Kidney (tissue), 22 donors: ENCODE measurements around the gene GTPBP6. TPM values are rescaled to one million over a fixed set of nuclear protein-coding genes. Genes with fewer than 3 reads are reported as not detected.

Source experiments
- DNase-seq, 5 donors: peaks; one replicate each; pipeline ENCODE4 v3.0.0-alpha.2; 2013 to 2020
- FAIRE-seq: peaks from 2 replicates; lab custom pipeline; 2012; peaks lifted over from hg19 to GRCh38; lab: Jason Lieb, UNC
- H3K27ac ChIP-seq, 2 donors: one replicate each; pipeline ENCODE4 v1.7.0; 2013; ENCODE audit warnings: low read depth in 2 of 2, low read length in 2 of 2, inconsistent platforms in 1 of 2
- H3K27me3 ChIP-seq: one replicate; pipeline ENCODE4 v1.7.1; 2013; ENCODE audit warnings: low read length, inconsistent platforms; ENCODE audit not compliant: control insufficient read depth, insufficient read depth
- H3K36me3 ChIP-seq, 3 donors: one replicate each; pipeline versions ENCODE4 v1.7.0 to v1.7.1; 2013; ENCODE audit warnings: low read length in 3 of 3, control low read depth in 1 of 3, inconsistent platforms in 1 of 3; ENCODE audit not compliant: insufficient read depth in 3 of 3, control insufficient read depth in 2 of 3
- H3K4me1 ChIP-seq, 3 donors: one replicate each; pipeline versions ENCODE4 v1.7.0 to v1.7.1; 2013; ENCODE audit warnings: low read length in 3 of 3, inconsistent platforms in 1 of 3, low read depth in 1 of 3; ENCODE audit not compliant: control insufficient read depth in 2 of 3, insufficient read depth in 2 of 3
- H3K4me3 ChIP-seq, 3 donors: one replicate each; pipeline versions ENCODE4 v1.7.0 to v1.8.1; 2013; ENCODE audit warnings: low read length in 3 of 3, control low read depth in 1 of 3, inconsistent platforms in 1 of 3
- H3K9ac ChIP-seq, 3 donors: one replicate each; pipeline versions ENCODE4 v1.7.0 to v1.7.1; 2013; ENCODE audit warnings: low read length in 3 of 3, control low read depth in 1 of 3, inconsistent platforms in 1 of 3
- H3K9me3 ChIP-seq, 3 donors: one replicate each; pipeline versions ENCODE4 v1.7.0 to v1.7.1; 2013; ENCODE audit warnings: low read length in 3 of 3, control low read depth in 1 of 3, inconsistent platforms in 1 of 3; ENCODE audit not compliant: control insufficient read depth in 2 of 3, insufficient read depth in 1 of 3
- CTCF ChIP-seq: IDR thresholded peaks from 3 replicates; pipeline ENCODE4 v1.5.1; 2012; ENCODE audit warnings: mild to moderate bottlenecking, moderate library complexity, borderline replicate concordance; ENCODE audit not compliant: insufficient read depth; ENCODE audit errors: extremely low read depth
- intact Hi-C: fragments of 100-400 bp; cut with DNase I; formaldehyde crosslinking; loops from one replicate; pipeline ENCODE4 v1.11.1; 2022
- long read RNA-seq, 10 donors: library from polyadenylated mRNA in 1 of 10; unstranded in 1 of 10; transcript quantifications; one replicate each; pipeline ENCODE4 v2.0.0 and lab custom pipeline, GENCODE V29; 2021 to 2026
- polyA plus RNA-seq: library from polyadenylated mRNA; stranded (reverse); fragments of 350-450 nt; fragmentation: Illumina TruSeq; extraction: RNeasy Lipid Tissue Mini Kit (QIAGEN cat#74804); gene quantifications from one replicate; pipeline ENCODE4 v1.2.3, GENCODE V29; 2014; ENCODE audit warnings: low read depth, low replicate concordance; ENCODE audit not compliant: insufficient read depth
- total RNA-seq: library from RNA; stranded (reverse); fragmentation: NEBNext Ultra II Directional; extraction: Animal tissue kit (Norgen Biotek cat#: 25700); gene quantifications from one replicate; pipeline ENCODE4 v1.2.1, GENCODE V29; 2021
- donor health status: control.
- donor health status: control.
- donor health status: control.
- donor health status: control.
- donor health status: control.
- donor health status: DM: yes; HTN: yes; CAD: no.
- donor health status: Normal renal cell carcinoma (clear cell type).

GTPBP6 gene
- total RNA-seq (50.1 TPM), polyA plus RNA-seq (61.9 TPM)
- long read RNA-seq, donor 1, transcript GTPBP6-201 (10 exons, 1,907 nt), result major isoform, 14 of 47 reads
- long read RNA-seq, donor 1, partial matches to known transcripts, result 32 of 47 reads
- long read RNA-seq, donor 1, other reads (novel, unspliced or antisense), result 0 of 47 reads
- long read RNA-seq, donor 2, transcript GTPBP6-201 (10 exons, 1,907 nt), result major isoform, 9 of 11 reads
- long read RNA-seq, donor 2, partial matches to known transcripts, result 0 of 11 reads
- long read RNA-seq, donor 2, other reads (novel, unspliced or antisense), result 0 of 11 reads
- long read RNA-seq, donor 3, transcript GTPBP6-201 (10 exons, 1,907 nt), result major isoform, 10 of 16 reads
- long read RNA-seq, donor 3, partial matches to known transcripts, result 6 of 16 reads
- long read RNA-seq, donor 3, other reads (novel, unspliced or antisense), result 0 of 16 reads
- long read RNA-seq, donor 4, transcript GTPBP6-201 (10 exons, 1,907 nt), result major isoform, 10 of 11 reads
- long read RNA-seq, donor 4, partial matches to known transcripts, result 0 of 11 reads
- long read RNA-seq, donor 4, other reads (novel, unspliced or antisense), result 0 of 11 reads
- long read RNA-seq, donor 5, partial matches to known transcripts, result 0 of 2 reads
- long read RNA-seq, donor 5, other reads (novel, unspliced or antisense), result 0 of 2 reads
- long read RNA-seq, donor 6, transcript GTPBP6-201 (10 exons, 1,907 nt), result major isoform, 8 of 8 reads
- long read RNA-seq, donor 6, partial matches to known transcripts, result 0 of 8 reads
- long read RNA-seq, donor 6, other reads (novel, unspliced or antisense), result 0 of 8 reads
- long read RNA-seq, donor 7, transcript GTPBP6-201 (10 exons, 1,907 nt), result major isoform, 57 of 90 reads
- long read RNA-seq, donor 7, partial matches to known transcripts, result 20 of 90 reads
- long read RNA-seq, donor 7, other reads (novel, unspliced or antisense), result 13 of 90 reads
- long read RNA-seq, donor 8, transcript GTPBP6-201 (10 exons, 1,907 nt), result major isoform, 14 of 15 reads
- long read RNA-seq, donor 8, partial matches to known transcripts, result 0 of 15 reads
- long read RNA-seq, donor 8, other reads (novel, unspliced or antisense), result 0 of 15 reads
- long read RNA-seq, donor 9, partial matches to known transcripts, result 0 of 5 reads
- long read RNA-seq, donor 9, other reads (novel, unspliced or antisense), result 0 of 5 reads
- long read RNA-seq, donor 10, transcript GTPBP6-201 (10 exons, 1,907 nt), result major isoform, 15 of 26 reads
- long read RNA-seq, donor 10, partial matches to known transcripts, result 8 of 26 reads
- long read RNA-seq, donor 10, other reads (novel, unspliced or antisense), result 0 of 26 reads

GRCh38 chrX:318739-319578 lies at the start of gene GTPBP6:
Gene GTPBP6, minus strand, starts transcription at chrX:318796. Its CDS starts 9 bp downstream, at chrX:318787.
- no peak for TF ChIP-seq CTCF
- Histone ChIP-seq H3K9me3 (no peaks in the 10 kb centered on the region), H3K27me3 (no peaks in the 10 kb centered on the region), H3K27ac (peak within 1 kb of the TSS; percentile 95), H3K4me1 (peaks cover 0 to 10% (median 0%) of the 10 kb centered on the region in 3 donors), H3K4me3 (peak within 1 kb of the TSS; percentile 57 to 75 (median 58)), H3K36me3 (peaks cover 0 to 5% (median 4%) of the 10 kb centered on the region in 3 donors), H3K9ac (peak within 1 kb of the TSS; percentile 39 to 84 (median 71))
- FAIRE-seq (no peak), DNase-seq (peak; percentile 100)
- intact Hi-C loops, result no loop called here

- no peak for TF ChIP-seq CTCF
- H3K4me3 ChIP-seq, result no peak overlapping the region
- H3K9ac ChIP-seq, result no peak overlapping the region
- FAIRE-seq, result no peak
- intact Hi-C loops, result no loop called here
- H3K9me3 ChIP-seq, result no peaks in the 10 kb centered on the region
- H3K27me3 ChIP-seq, result peaks cover 7% of the 10 kb centered on the region
- no peaks in the 10 kb centered on the region for H3K4me1 ChIP-seq
- peak in 1 of 5 donors; percentile 68 for DNase-seq
- H3K27ac ChIP-seq, result no peak overlapping the region
- H3K36me3 ChIP-seq, result no peaks in the 10 kb centered on the region
Observed at GRCh38 chrX:367866-368265, 49.3 kb upstream of the GTPBP6 start.

GRCh38 chrX:367349-367748 lies 48.8 kb upstream of the GTPBP6 start:
- no peak for TF ChIP-seq CTCF
- no peak overlapping the region for H3K4me3 ChIP-seq
- intact Hi-C loops, result no loop called here
- H3K36me3 ChIP-seq, result no peaks in the 10 kb centered on the region
- no peak overlapping the region for H3K9ac ChIP-seq
- peaks cover 4% of the 10 kb centered on the region for H3K27me3 ChIP-seq
- H3K27ac ChIP-seq, result no peak overlapping the region
- H3K9me3 ChIP-seq, result no peaks in the 10 kb centered on the region
- FAIRE-seq (no peak), DNase-seq (peak in 1 of 5 donors; percentile 44)
- no peaks in the 10 kb centered on the region for H3K4me1 ChIP-seq
